CD4-positive, alpha-beta T cell (primary cell): ENCODE measurements around the gene CLEC4M. TPM values are rescaled to one million over a fixed set of nuclear protein-coding genes. Genes with fewer than 3 reads are reported as not detected.

Source experiments
- ATAC-seq: fragments of 200-7000 bp; cut with Tn5 transposase; one replicate; pipeline ENCODE4 v1.10.0; 2022; ENCODE audit warnings: mild to moderate bottlenecking; ENCODE audit not compliant: poor library complexity
- CTCF ChIA-PET: fragments of 350-600 bp; sonication (Branson Sonifier 250); formaldehyde crosslinking; loops from one replicate; lab custom pipeline; 2021; ENCODE audit warnings: antibody characterized with exemption, inconsistent platforms; lab: Charles Lee
- POLR2A ChIA-PET: fragments of 350-600 bp; sonication (Branson Sonifier 250); formaldehyde crosslinking; loops from one replicate; lab custom pipeline; 2021; ENCODE audit warnings: antibody characterized with exemption, inconsistent platforms; lab: Charles Lee
- DNase-seq, 14 experiments: peaks; one replicate each; pipeline ENCODE4 v3.0.0-alpha.2; 2013 to 2020; ENCODE audit warnings: mixed read lengths in 2 of 14
- H3K27ac ChIP-seq, 2 donors: one replicate each; pipeline versions ENCODE4 v1.5.1 to v1.7.0; 2013; ENCODE audit warnings: low read length in 2 of 2, low read depth in 1 of 2, mild to moderate bottlenecking in 1 of 2
- H3K27me3 ChIP-seq, 2 experiments: 1 replicate in 1 of 2; 2 replicates in 1 of 2; pipeline versions ENCODE4 v1.6.1 to v1.7.0; 2013; ENCODE audit warnings: low read length in 2 of 2, control low read depth in 1 of 2, mild to moderate bottlenecking in 1 of 2, moderate library complexity in 1 of 2; ENCODE audit not compliant: insufficient read depth in 2 of 2, control insufficient read depth in 1 of 2
- H3K36me3 ChIP-seq: one replicate; pipeline ENCODE4 v1.6.1; 2013; ENCODE audit warnings: low read length, control low read depth; ENCODE audit not compliant: insufficient read depth
- H3K4me1 ChIP-seq: one replicate; pipeline ENCODE4 v1.6.1; 2013; ENCODE audit warnings: low read length, control low read depth; ENCODE audit not compliant: insufficient read depth
- H3K4me3 ChIP-seq: one replicate; pipeline ENCODE4 v1.5.1; 2013; ENCODE audit warnings: mild to moderate bottlenecking, low read length, moderate library complexity
- H3K9me3 ChIP-seq, 2 experiments: 1 replicate in 1 of 2; 2 replicates in 1 of 2; pipeline versions ENCODE4 v1.6.1 to v1.7.0; 2013; ENCODE audit warnings: low read length in 2 of 2, mild to moderate bottlenecking in 2 of 2, control low read depth in 1 of 2, moderate library complexity in 1 of 2; ENCODE audit not compliant: control insufficient read depth in 1 of 2, insufficient read depth in 1 of 2
- H3K27ac Mint-ChIP-seq: one replicate; pipeline ENCODE4 v1.8.0; 2020; ENCODE audit warnings: mixed read lengths
- H3K27me3 Mint-ChIP-seq: one replicate; pipeline ENCODE4 v1.8.0; 2021; ENCODE audit warnings: mixed read lengths
- H3K36me3 Mint-ChIP-seq: one replicate; pipeline ENCODE4 v1.8.0; 2021; ENCODE audit warnings: low read depth, mixed read lengths
- H3K4me1 Mint-ChIP-seq: one replicate; pipeline ENCODE4 v1.8.0; 2021; ENCODE audit warnings: low read depth, mixed read lengths
- H3K4me3 Mint-ChIP-seq: one replicate; pipeline ENCODE4 v1.8.0; 2020; ENCODE audit warnings: mild to moderate bottlenecking, mixed read lengths
- H3K9me3 Mint-ChIP-seq: one replicate; pipeline ENCODE4 v1.8.0; 2020; ENCODE audit warnings: mixed read lengths
- CTCF ChIP-seq: fragments of 200-600 bp; IDR thresholded peaks from one replicate; pipeline ENCODE4 v1.8.0; 2022; ENCODE audit warnings: antibody characterized with exemption, mild to moderate bottlenecking
- intact Hi-C, 2 experiments: fragments of 100-400 bp; cut with DNase I in 1 of 2; cut with micrococcal nuclease in 1 of 2; formaldehyde crosslinking; loops; one replicate each; pipeline versions ENCODE4 v1.15.1 to v1.9.0; 2023 to 2025; cut with DNase I, micrococcal nuclease
- total RNA-seq, 174 experiments: library from RNA in 2 of 174; stranded (reverse) in 2 of 174; gene quantifications; one replicate each; pipeline ENCODE4 v1.2.3 and lab custom pipeline; 2021 to 2026

The CLEC4M gene
- total RNA-seq, 2 experiments from 2014 or later, result not detected

GRCh38 chr19:7766535-7766934, 3.5 kb downstream of the CLEC4M start:
- H3K27ac Mint-ChIP-seq, result no peak overlapping the region
- H3K36me3 Mint-ChIP-seq, result no peaks in the 10 kb centered on the region
- Histone ChIP-seq H3K27me3 (peaks cover 0 to under 1% of the 10 kb centered on the region in 2 experiments), H3K4me3 (no peak overlapping the region), H3K27ac (no peak overlapping the region), H3K36me3 (no peaks in the 10 kb centered on the region), H3K4me1 (no peaks in the 10 kb centered on the region), H3K9me3 (no peaks in the 10 kb centered on the region)
- peaks cover 7% of the 10 kb centered on the region for H3K4me1 Mint-ChIP-seq
- intact Hi-C loops, result no loop called here
- TF ChIP-seq CTCF, result no peak
- CTCF ChIA-PET, result no interaction called here
- POLR2A ChIA-PET, result no interaction called here
- H3K9me3 Mint-ChIP-seq, result no peaks in the 10 kb centered on the region
- H3K27me3 Mint-ChIP-seq, result peaks cover 5% of the 10 kb centered on the region
- no peak for DNase-seq
- no peak overlapping the region for H3K4me3 Mint-ChIP-seq
- no peak for ATAC-seq

GRCh38 chr19:7767487-7767886, 4.4 kb downstream of the CLEC4M start:
- H3K27ac Mint-ChIP-seq, result no peak overlapping the region
- no peaks in the 10 kb centered on the region for H3K9me3 ChIP-seq
- no peaks in the 10 kb centered on the region for H3K9me3 Mint-ChIP-seq
- peaks cover 3% of the 10 kb centered on the region for H3K4me1 ChIP-seq
- ChIA-PET CTCF (no interaction called here), POLR2A (no interaction called here)
- no peaks in the 10 kb centered on the region for H3K36me3 Mint-ChIP-seq
- peaks cover 13% of the 10 kb centered on the region for H3K4me1 Mint-ChIP-seq
- peaks cover 5% of the 10 kb centered on the region for H3K27me3 Mint-ChIP-seq
- no peak overlapping the region for H3K4me3 ChIP-seq
- intact Hi-C loops, result no loop called here
- H3K4me3 Mint-ChIP-seq, result no peak overlapping the region
- no peaks in the 10 kb centered on the region for H3K27me3 ChIP-seq
- no peak for TF ChIP-seq CTCF
- ATAC-seq (no peak), DNase-seq (no peak)
- no peak overlapping the region for H3K27ac ChIP-seq
- no peaks in the 10 kb centered on the region for H3K36me3 ChIP-seq

- CTCF ChIA-PET, result no interaction called here
These were observed 6.1 kb downstream of the CLEC4M start for GRCh38 chr19:7769171-7769570.

More at GRCh38 chr19:7769171-7769570, 6.1 kb downstream of the CLEC4M start:
- no peaks in the 10 kb centered on the region for H3K36me3 Mint-ChIP-seq
- POLR2A ChIA-PET, result no interaction called here
- Histone ChIP-seq H3K27ac (no peak overlapping the region), H3K36me3 (no peaks in the 10 kb centered on the region), H3K4me1 (peaks cover 12% of the 10 kb centered on the region), H3K4me3 (no peak overlapping the region), H3K27me3 (no peaks in the 10 kb centered on the region), H3K9me3 (no peaks in the 10 kb centered on the region)
- H3K4me3 Mint-ChIP-seq, result no peak overlapping the region
- no peak for ATAC-seq
- no peak overlapping the region for H3K27ac Mint-ChIP-seq
- intact Hi-C loops, result no loop called here
- H3K9me3 Mint-ChIP-seq, result no peaks in the 10 kb centered on the region
- no peak for DNase-seq
- H3K27me3 Mint-ChIP-seq, result no peaks in the 10 kb centered on the region
- H3K4me1 Mint-ChIP-seq, result peaks cover 16% of the 10 kb centered on the region
- no peak for TF ChIP-seq CTCF
